Activated CD4-positive, alpha-beta T cell treated with anti-CD3 and anti-CD28 coated beads, Interleukin-2, amount 10 ng/mL, durations not matched to agents 24 days and 14 days (primary cell): ENCODE data around the gene FLAD1. TPM values are rescaled to one million over a fixed set of nuclear protein-coding genes. Genes with fewer than 3 reads are reported as not detected.

Experiments
- DNase-seq: peaks from one replicate; pipeline ENCODE4 v3.0.0; 2022
- H3K27ac Mint-ChIP-seq: one replicate; pipeline ENCODE4 v1.8.0; 2022; ENCODE audit warnings: mild to moderate bottlenecking, mixed read lengths
- H3K27me3 Mint-ChIP-seq: one replicate; pipeline ENCODE4 v1.8.0; 2022; ENCODE audit warnings: mixed read lengths
- H3K36me3 Mint-ChIP-seq: one replicate; pipeline ENCODE4 v1.8.0; 2022; ENCODE audit warnings: low read depth, mild to moderate bottlenecking, mixed read lengths
- H3K4me1 Mint-ChIP-seq: one replicate; pipeline ENCODE4 v1.8.0; 2021; ENCODE audit warnings: mixed read lengths
- H3K4me3 Mint-ChIP-seq: one replicate; pipeline ENCODE4 v1.8.0; 2022; ENCODE audit warnings: mild to moderate bottlenecking, moderate library complexity, mixed read lengths
- H3K9me3 Mint-ChIP-seq: one replicate; pipeline ENCODE4 v1.8.0; 2021; ENCODE audit warnings: mixed read lengths
- intact Hi-C: fragments of 100-400 bp; cut with micrococcal nuclease; formaldehyde crosslinking; loops from one replicate; pipeline ENCODE4 v1.15.1; 2023
- total RNA-seq: library from RNA; stranded (reverse); gene quantifications from 2 replicates; pipeline ENCODE4 v1.2.3, GENCODE V29; 2022

FLAD1 gene
- total RNA-seq, 1 donor from 2014 or later: 69.9 TPM

- Mint-ChIP-seq H3K36me3 (peaks cover 46% of the 10 kb centered on the region), H3K4me1 (peaks cover 45% of the 10 kb centered on the region), H3K27ac (peak overlapping the region; percentile 68), H3K4me3 (no peak overlapping the region), H3K27me3 (no peaks in the 10 kb centered on the region), H3K9me3 (no peaks in the 10 kb centered on the region)
- intact Hi-C loops: no loop called here
- no peak for DNase-seq
These were observed 14.4 kb upstream of the FLAD1 start for GRCh38 chr1:154968731-154969130.

DNA sequence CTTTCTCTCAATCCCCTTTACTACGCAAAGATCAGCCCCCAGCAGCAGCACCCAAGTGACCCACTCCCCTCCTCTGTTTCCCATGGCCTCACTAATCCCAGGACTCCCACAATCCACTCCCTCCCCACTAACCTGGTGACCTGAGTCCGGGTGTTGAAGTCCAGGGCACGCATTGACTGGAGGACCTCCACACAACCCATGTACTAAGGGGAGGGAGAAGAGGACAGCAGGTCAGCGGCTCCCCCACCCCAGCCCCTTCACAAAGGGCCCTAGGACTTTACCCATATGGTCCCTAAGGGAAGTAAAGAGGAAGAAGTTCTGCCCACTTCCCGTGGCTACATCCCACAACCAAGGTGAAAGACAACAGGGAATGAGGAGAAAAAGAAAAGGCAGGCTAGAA is 13.9 kb upstream of the FLAD1 start:
- peaks cover 43% of the 10 kb centered on the region for H3K36me3 Mint-ChIP-seq

GRCh38 chr1:154969860-154970452 is 13.2 kb upstream of the FLAD1 start:
- intact Hi-C loops: loop anchor here (5.0 to 10.0 kb wide), 3 partner anchors 92 to 1535 kb away; partner anchors contain the start of genes EFNA4, MEF2D and RUSC1
- no peak for DNase-seq
- Mint-ChIP-seq H3K9me3 (no peaks in the 10 kb centered on the region), H3K4me3 (no peak overlapping the region), H3K36me3 (peaks cover 41% of the 10 kb centered on the region), H3K27ac (peak overlapping the region; percentile 68), H3K27me3 (no peaks in the 10 kb centered on the region), H3K4me1 (peaks cover 43% of the 10 kb centered on the region)

More for the DNA sequence above, 13.9 kb upstream of the FLAD1 start:
- Mint-ChIP-seq H3K9me3 (no peaks in the 10 kb centered on the region), H3K27me3 (no peaks in the 10 kb centered on the region), H3K4me1 (peaks cover 43% of the 10 kb centered on the region), H3K4me3 (peak overlapping the region; percentile 9), H3K27ac (peak overlapping the region; percentile 68)
- DNase-seq: no peak
- intact Hi-C loops: no loop called here

GRCh38 chr1:154970631-154971340 is 12.4 kb upstream of the FLAD1 start, which contains the start of gene SHC1:
TSS of gene SHC1 (minus strand) at chr1:154970747. CDS start at chr1:154970526, 221 bp downstream.
- Mint-ChIP-seq H3K9me3 (no peaks in the 10 kb centered on the region), H3K4me1 (peaks cover 41% of the 10 kb centered on the region), H3K36me3 (peaks cover 36% of the 10 kb centered on the region), H3K27ac (peak within 1 kb of the TSS; percentile 82), H3K4me3 (peak within 1 kb of the TSS; percentile 67), H3K27me3 (no peaks in the 10 kb centered on the region)
- peak; percentile 85 for DNase-seq
- intact Hi-C loops: loop anchor here (5.0 to 10.0 kb wide), 3 partner anchors 92 to 1534 kb away; partner anchors contain the start of genes EFNA4, MEF2D and RUSC1

GRCh38 chr1:154971341-154971998 is 11.7 kb upstream of the FLAD1 start:
- intact Hi-C loops: loop anchor here (5.0 to 10.0 kb wide), 3 partner anchors 91 to 1533 kb away; partner anchors contain the start of genes EFNA4, MEF2D and RUSC1
- Mint-ChIP-seq H3K27ac (peak overlapping the region; percentile 58), H3K27me3 (no peaks in the 10 kb centered on the region), H3K9me3 (no peaks in the 10 kb centered on the region), H3K36me3 (peaks cover 34% of the 10 kb centered on the region), H3K4me3 (peak overlapping the region; percentile 67), H3K4me1 (peaks cover 44% of the 10 kb centered on the region)
- DNase-seq: no peak

DNA sequence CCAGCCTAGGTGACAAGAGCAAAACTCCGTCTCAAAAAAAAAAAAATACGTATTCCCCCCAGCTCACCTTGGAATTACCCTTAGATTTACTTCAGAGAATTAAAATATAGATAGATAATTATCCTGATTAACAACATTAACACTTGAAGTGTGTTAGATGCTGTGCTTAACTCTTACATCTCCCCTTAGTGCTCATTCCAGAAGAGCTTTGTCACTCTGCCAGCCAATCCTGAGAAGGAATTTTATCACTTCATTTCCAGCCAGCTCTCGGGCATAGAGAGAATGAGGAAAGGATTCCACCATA is 11.0 kb upstream of the FLAD1 start:
- DNase-seq: no peak
- peaks cover 47% of the 10 kb centered on the region for H3K4me1 Mint-ChIP-seq
- no peaks in the 10 kb centered on the region for H3K27me3 Mint-ChIP-seq
- peak overlapping the region; percentile 65 for H3K27ac Mint-ChIP-seq
- H3K36me3 Mint-ChIP-seq: peaks cover 30% of the 10 kb centered on the region
- H3K4me3 Mint-ChIP-seq: no peak overlapping the region
- H3K9me3 Mint-ChIP-seq: no peaks in the 10 kb centered on the region
- intact Hi-C loops: loop anchor here (5.0 to 10.0 kb wide), 3 partner anchors 90 to 1533 kb away; partner anchors contain the start of genes EFNA4, MEF2D and RUSC1

- Mint-ChIP-seq H3K27ac (peak overlapping the region; percentile 65), H3K4me3 (no peak overlapping the region), H3K27me3 (no peaks in the 10 kb centered on the region), H3K36me3 (peaks cover 32% of the 10 kb centered on the region), H3K9me3 (no peaks in the 10 kb centered on the region), H3K4me1 (peaks cover 49% of the 10 kb centered on the region)
- intact Hi-C loops: loop anchor here (5.0 to 10.0 kb wide), 3 partner anchors 90 to 1532 kb away; partner anchors contain the start of genes EFNA4, MEF2D and RUSC1
- peak; percentile 70 for DNase-seq
These were observed 10.4 kb upstream of the FLAD1 start for GRCh38 chr1:154972517-154973343.

- Mint-ChIP-seq H3K27me3 (no peaks in the 10 kb centered on the region), H3K4me1 (peaks cover 43% of the 10 kb centered on the region)
These were observed 9.6 kb upstream of the FLAD1 start for GRCh38 chr1:154973344-154974101.

DNA sequence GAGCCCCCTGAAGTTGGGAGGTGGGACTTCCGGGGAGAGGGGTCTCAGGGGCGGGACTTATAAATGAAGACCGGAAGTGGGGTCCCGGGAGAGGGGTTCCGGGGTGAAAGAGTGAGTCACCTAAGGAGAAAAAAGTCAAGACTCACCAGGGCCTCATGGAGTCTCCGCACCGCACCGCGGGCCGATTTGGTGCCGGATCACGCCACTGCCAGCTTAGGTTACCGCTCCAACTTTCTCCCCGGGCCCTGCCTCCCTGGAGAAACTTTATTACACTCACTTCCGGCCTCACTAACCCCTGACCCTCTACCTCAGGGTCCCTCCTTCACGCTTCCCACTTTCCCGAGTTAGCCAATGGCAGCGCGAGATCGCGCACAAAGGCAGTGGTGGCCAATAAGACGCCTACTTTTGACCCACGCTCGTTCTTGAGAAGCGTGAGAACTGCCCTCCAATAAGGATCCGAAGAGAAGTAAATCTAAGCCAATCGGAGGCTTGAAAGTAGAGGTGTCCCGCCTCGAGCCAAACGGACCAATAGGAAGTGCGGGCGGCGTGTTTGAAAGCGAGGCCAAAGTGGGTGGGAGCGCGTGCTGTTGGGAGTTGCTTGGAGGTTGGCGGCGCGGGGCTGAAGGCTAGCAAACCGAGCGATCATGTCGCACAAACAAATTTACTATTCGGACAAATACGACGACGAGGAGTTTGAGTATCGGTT is 8.9 kb upstream of the FLAD1 start, which contains the start of gene CKS1B:
Gene CKS1B (plus strand): TSS at position 580 of the 706 bp plus-strand sequence. CDS start 65 bp downstream, at position 645.
- Mint-ChIP-seq H3K9me3 (no peaks in the 10 kb centered on the region), H3K27me3 (no peaks in the 10 kb centered on the region), H3K36me3 (peaks cover 28% of the 10 kb centered on the region), H3K4me3 (no peak within 1 kb of the TSS), H3K27ac (no peak within 1 kb of the TSS), H3K4me1 (peaks cover 39% of the 10 kb centered on the region)
- DNase-seq: peak; percentile 98
- intact Hi-C loops: loop anchor here (1.0 to 10.0 kb wide), 10 partner anchors 9 to 1531 kb away; partner anchors contain the start of genes EFNA4, FLAD1, MEF2D and PBXIP1

More at GRCh38 chr1:154973344-154974101, 9.6 kb upstream of the FLAD1 start:
- no peaks in the 10 kb centered on the region for H3K9me3 Mint-ChIP-seq
- H3K27ac Mint-ChIP-seq: peak overlapping the region; percentile 6
- peaks cover 29% of the 10 kb centered on the region for H3K36me3 Mint-ChIP-seq
- H3K4me3 Mint-ChIP-seq: no peak overlapping the region
- intact Hi-C loops: loop anchor here (1.0 to 10.0 kb wide), 10 partner anchors 10 to 1531 kb away; partner anchors contain the start of genes EFNA4, FLAD1, MEF2D and PBXIP1
- peak; percentile 98 for DNase-seq

- peak; percentile 98 for DNase-seq
- Mint-ChIP-seq H3K9me3 (no peaks in the 10 kb centered on the region), H3K4me1 (peaks cover 37% of the 10 kb centered on the region), H3K27ac (no peak overlapping the region), H3K27me3 (no peaks in the 10 kb centered on the region), H3K36me3 (peaks cover 26% of the 10 kb centered on the region), H3K4me3 (no peak overlapping the region)
- intact Hi-C loops: loop anchor here (1.0 to 10.0 kb wide), 10 partner anchors 8 to 1530 kb away; partner anchors contain the start of genes EFNA4, FLAD1, MEF2D and PBXIP1
These were observed 8.2 kb upstream of the FLAD1 start for GRCh38 chr1:154974808-154975408.

- Mint-ChIP-seq H3K4me3 (no peak overlapping the region), H3K9me3 (no peaks in the 10 kb centered on the region), H3K4me1 (peaks cover 37% of the 10 kb centered on the region), H3K27ac (no peak overlapping the region), H3K36me3 (peaks cover 28% of the 10 kb centered on the region), H3K27me3 (no peaks in the 10 kb centered on the region)
- DNase-seq: peak; percentile 91
- intact Hi-C loops: loop anchor here (2.0 to 10.0 kb wide), 2 partner anchors 39 to 1529 kb away; partner anchors contain the start of genes MEF2D and PMVK
These were observed 7.6 kb upstream of the FLAD1 start for GRCh38 chr1:154975409-154976059.
